ENCODE results near the gene CASKIN1.

GRCh38 chr16:2163211-2163881, 33.1 kb downstream of the CASKIN1 start:
- TF ChIP-seq CTCF (IDR thresholded peaks at IDR 0.05; ENCODE audit: insufficient read depth, low read length, poor library complexity, severe bottlenecking) (no peak), EZH2phosphoT487 (conservative IDR thresholded peaks at IDR 0.05; ENCODE audit: low read length) (no peak)
